Epithelial cell of esophagus (primary cell): Measurements from ENCODE around the gene ATXN1.

Experiments
- DNase-seq: peaks from one replicate; pipeline ENCODE4 v3.0.0; 2010; ENCODE audit warnings: low read depth
- H3K4me3 ChIP-seq: 2 replicates; pipeline ENCODE4 v1.5.1; 2011; ENCODE audit warnings: mild to moderate bottlenecking, low read length, control low read depth
- TF ChIP-seq, protein P1 (sequence below): IDR thresholded peaks from 2 replicates; pipeline ENCODE4 v1.5.1; 2011; ENCODE audit warnings: low read depth, mild to moderate bottlenecking, low read length, control low read depth, inconsistent platforms; ENCODE audit not compliant: insufficient read depth; ENCODE audit errors: missing control alignments

The ATXN1 gene

DNA sequence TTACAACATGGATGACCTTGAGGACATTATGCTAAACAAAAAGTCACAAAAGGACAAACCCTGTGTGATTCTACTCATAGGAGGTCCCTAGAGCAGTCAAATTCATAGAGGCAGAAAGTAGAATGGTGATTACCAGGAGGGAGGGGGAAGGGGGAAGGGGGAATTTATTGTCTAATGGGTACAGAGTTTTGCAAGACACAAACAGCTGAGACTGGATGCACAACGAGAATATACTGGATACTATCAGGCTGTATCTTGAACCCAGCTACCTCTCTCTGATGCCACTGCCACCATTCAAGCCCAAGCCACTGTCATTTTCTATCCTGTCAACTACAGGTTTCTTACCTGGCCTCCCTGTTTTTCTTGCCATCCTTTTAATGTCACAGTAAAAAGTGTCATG, 252.3 kb downstream of the ATXN1 start:
- no peak for DNase-seq
- TF ChIP-seq, protein P1, sequence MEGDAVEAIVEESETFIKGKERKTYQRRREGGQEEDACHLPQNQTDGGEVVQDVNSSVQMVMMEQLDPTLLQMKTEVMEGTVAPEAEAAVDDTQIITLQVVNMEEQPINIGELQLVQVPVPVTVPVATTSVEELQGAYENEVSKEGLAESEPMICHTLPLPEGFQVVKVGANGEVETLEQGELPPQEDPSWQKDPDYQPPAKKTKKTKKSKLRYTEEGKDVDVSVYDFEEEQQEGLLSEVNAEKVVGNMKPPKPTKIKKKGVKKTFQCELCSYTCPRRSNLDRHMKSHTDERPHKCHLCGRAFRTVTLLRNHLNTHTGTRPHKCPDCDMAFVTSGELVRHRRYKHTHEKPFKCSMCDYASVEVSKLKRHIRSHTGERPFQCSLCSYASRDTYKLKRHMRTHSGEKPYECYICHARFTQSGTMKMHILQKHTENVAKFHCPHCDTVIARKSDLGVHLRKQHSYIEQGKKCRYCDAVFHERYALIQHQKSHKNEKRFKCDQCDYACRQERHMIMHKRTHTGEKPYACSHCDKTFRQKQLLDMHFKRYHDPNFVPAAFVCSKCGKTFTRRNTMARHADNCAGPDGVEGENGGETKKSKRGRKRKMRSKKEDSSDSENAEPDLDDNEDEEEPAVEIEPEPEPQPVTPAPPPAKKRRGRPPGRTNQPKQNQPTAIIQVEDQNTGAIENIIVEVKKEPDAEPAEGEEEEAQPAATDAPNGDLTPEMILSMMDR: no peak
- H3K4me3 ChIP-seq: no peak overlapping the region

DNA sequence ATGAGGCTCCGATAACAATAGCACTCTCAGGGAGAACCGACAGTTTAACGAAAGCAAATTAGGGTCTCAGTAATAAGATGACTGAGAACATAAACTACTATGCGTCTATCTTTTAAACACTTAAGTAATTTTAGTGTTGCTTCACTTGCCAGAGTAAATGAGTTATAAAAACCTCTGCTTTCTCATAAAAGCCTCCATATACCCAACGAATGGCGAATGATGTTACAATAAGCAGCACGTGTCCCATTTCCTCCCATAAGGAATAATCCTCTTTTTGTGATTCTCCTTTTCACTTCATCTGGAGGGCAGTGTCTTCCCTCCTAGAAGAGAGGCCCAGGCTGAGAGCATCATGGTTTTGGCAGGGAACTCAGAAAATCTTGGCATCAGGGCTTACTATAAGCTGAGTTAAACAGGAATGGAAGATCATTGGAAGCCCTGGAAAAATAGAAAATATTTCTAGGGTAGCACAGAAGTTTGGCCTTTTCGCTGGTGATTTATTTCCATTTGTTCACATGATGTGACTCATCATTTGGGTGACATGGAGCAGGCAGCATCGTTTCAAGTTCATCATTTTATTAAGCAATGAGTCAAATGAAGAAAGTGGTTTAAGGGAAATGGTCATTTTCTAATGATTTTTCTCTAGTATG, 255.4 kb downstream of the ATXN1 start:
- H3K4me3 ChIP-seq: no peak overlapping the region
- TF ChIP-seq, protein P1: no peak
- peak; percentile 19 for DNase-seq

DNA sequence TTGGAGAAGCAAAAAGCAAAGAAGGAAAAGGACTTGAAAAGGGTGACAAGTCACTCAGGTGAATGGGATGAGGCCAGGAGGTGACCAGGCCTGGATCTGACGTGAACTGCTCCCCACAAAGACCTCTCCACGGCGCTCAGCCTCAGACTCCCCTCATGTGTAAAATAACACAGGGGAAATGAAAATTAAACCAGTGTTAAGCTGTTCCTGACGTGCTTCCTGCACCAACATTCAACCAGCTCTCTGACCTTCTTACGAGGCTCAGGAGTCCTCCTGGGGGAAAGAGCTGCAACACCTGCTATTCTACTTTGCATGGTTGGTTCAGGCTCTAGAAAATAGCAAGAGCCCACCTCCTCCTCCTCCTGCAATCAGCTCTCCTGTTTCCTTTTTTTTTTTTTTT, 256.7 kb downstream of the ATXN1 start:
- no peak overlapping the region for H3K4me3 ChIP-seq
- DNase-seq: no peak
- TF ChIP-seq, protein P1: no peak

DNA sequence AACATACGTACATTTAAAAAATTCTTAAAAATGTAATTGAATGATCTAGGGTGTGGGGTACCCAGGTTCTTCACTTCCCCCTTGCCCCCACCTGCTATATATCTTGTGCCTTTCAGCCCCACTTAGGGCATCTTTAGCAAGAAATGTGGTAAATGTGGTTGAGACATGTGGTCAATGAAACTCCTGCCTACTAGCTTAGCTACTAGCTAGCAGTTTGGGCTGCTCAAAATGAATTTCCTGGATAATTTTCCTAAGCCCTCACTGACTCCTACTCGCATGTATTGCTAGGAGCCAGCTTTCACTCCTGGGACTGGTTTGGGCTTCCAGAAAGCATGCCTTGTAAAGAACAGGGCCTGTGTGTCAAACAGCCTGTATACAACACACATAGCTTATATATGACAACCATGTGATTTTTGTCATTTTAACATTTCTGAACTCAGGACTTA, 257.3 kb downstream of the ATXN1 start:
- TF ChIP-seq, protein P1: no peak
- DNase-seq: no peak
- no peak overlapping the region for H3K4me3 ChIP-seq

DNA sequence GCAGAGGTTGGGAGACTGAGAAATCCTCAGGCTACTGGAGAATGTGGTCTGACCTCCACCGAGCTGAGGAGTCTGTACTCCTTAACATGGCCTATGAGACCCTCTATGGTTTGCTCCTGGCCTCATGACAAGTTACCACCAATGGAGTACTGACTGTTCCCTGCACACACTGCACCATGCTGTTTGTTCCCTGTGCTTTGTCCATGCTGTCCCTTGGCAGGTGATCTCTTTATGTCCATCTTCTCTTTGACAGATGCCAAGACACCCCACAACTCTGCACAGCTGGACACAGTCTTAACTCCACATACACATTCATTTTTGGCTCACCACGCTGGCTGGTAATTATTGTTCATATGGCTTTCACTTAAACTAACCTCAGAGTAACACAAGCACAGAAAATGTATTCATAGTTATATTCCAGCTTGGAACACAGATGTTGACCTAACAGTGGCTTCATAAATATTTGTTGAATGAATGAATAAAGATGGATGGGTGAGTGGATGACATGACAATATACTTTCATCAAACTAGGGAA, 258.0 kb downstream of the ATXN1 start:
- TF ChIP-seq, protein P1: no peak
- no peak overlapping the region for H3K4me3 ChIP-seq
- no peak for DNase-seq

DNA sequence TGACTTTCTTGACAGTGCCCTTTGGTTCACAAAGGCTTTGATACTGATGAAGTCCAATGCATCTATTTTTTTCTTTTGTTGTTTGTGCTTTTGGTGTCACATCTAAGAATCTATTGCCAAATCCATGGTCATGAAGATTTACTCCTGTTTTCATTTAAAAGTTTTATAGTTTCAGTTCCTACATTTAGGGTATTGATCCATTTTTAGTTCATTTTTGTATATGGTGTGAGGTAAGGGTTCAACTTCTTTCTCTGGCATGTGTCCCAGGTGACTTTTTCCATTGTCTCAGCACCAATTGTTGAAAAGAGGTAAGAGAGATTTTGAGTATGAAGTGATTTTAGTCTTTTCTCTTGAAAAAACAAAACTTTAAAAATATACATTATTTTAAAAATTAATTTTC, 262.3 kb downstream of the ATXN1 start:
- TF ChIP-seq, protein P1: no peak
- no peak for DNase-seq
- H3K4me3 ChIP-seq: no peak overlapping the region

DNA sequence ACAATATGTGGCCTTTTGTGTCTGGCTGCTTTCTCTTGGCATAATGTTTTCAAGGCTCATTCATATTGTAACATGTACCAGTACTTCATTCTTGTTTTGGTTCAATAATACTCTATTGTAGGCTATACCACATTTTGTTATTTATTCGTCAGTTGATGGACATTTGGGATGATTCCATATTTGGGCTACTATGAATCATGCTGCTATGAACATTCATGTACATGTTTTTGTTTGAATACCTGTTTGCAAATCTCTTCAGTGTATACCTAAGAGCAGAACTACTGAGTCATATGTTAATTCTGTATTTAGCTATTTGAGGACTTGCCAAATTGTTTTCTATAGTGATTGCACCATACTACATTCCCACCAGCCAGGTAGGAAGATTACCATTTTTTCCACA, 263.0 kb downstream of the ATXN1 start:
- DNase-seq: peak; percentile 91
- TF ChIP-seq, protein P1: no peak
- H3K4me3 ChIP-seq: no peak overlapping the region
